Keratinocyte (primary cell): ENCODE results near the gene ZCCHC24. TPM values are rescaled to one million over a fixed set of nuclear protein-coding genes. Genes with fewer than 3 reads are reported as not detected.

Source experiments
- DNase-seq: peaks from one replicate; pipeline ENCODE4 v3.0.0-alpha.2; 2011; ENCODE audit warnings: low read depth, missing footprints, low spot score
- FAIRE-seq: peaks from 2 replicates; lab custom pipeline; 2011; peaks lifted over from hg19 to GRCh38; lab: Jason Lieb, UNC
- H2AFZ ChIP-seq: 2 replicates; pipeline ENCODE4 v1.6.0; 2012; ENCODE audit warnings: low read length, control low read depth, inconsistent platforms; ENCODE audit not compliant: control insufficient read depth
- H3K27ac ChIP-seq: 2 replicates; pipeline ENCODE4 v1.5.1; 2011; ENCODE audit warnings: low read length; ENCODE audit not compliant: control insufficient read depth, insufficient read depth
- H3K27me3 ChIP-seq: 3 replicates; pipeline ENCODE4 v1.6.0; 2011; ENCODE audit warnings: low read length; ENCODE audit not compliant: control insufficient read depth, insufficient read depth; ENCODE audit errors: extremely low read depth
- H3K36me3 ChIP-seq, 2 experiments: 2 replicates in 1 of 2; 3 replicates in 1 of 2; pipeline ENCODE4 v1.5.1; 2011; ENCODE audit warnings: low read length in 2 of 2, mild to moderate bottlenecking in 1 of 2; ENCODE audit not compliant: control insufficient read depth in 2 of 2, insufficient read depth in 2 of 2; ENCODE audit errors: extremely low read depth in 1 of 2
- H3K4me1 ChIP-seq: 3 replicates; pipeline ENCODE4 v1.5.1; 2011; ENCODE audit warnings: low read length; ENCODE audit not compliant: control insufficient read depth, insufficient read depth; ENCODE audit errors: extremely low read depth
- H3K4me2 ChIP-seq: 3 replicates; pipeline ENCODE4 v1.6.0; 2011; ENCODE audit warnings: low read depth, low read length; ENCODE audit not compliant: control insufficient read depth, insufficient read depth; ENCODE audit errors: extremely low read depth
- H3K4me3 ChIP-seq, 3 experiments: fragments of 200-600 bp in 1 of 3; sonication (generic) in 1 of 3; 2 replicates in 2 of 3; 3 replicates in 1 of 3; pipeline ENCODE4 v1.5.1; 2011 to 2016; ENCODE audit warnings: low read length in 3 of 3, mild to moderate bottlenecking in 3 of 3, control low read depth in 2 of 3, inconsistent platforms in 1 of 3, low read depth in 1 of 3, mixed read lengths in 1 of 3, mixed run types in 1 of 3, moderate library complexity in 1 of 3; ENCODE audit not compliant: control insufficient read depth in 2 of 3, insufficient read depth in 2 of 3; ENCODE audit errors: extremely low read depth in 1 of 3
- H3K79me2 ChIP-seq: 2 replicates; pipeline ENCODE4 v1.6.0; 2012; ENCODE audit warnings: low read length; ENCODE audit not compliant: control insufficient read depth, insufficient read depth
- H3K9ac ChIP-seq: 3 replicates; pipeline ENCODE4 v1.6.0; 2011; ENCODE audit warnings: low read length; ENCODE audit not compliant: control insufficient read depth, insufficient read depth; ENCODE audit errors: extremely low read depth
- H3K9me1 ChIP-seq: 3 replicates; pipeline ENCODE4 v1.6.0; 2011; ENCODE audit warnings: low read length; ENCODE audit not compliant: control insufficient read depth, insufficient read depth; ENCODE audit errors: extremely low read depth
- H3K9me3 ChIP-seq: 2 replicates; pipeline ENCODE4 v1.5.1; 2012; ENCODE audit warnings: low read depth, low read length; ENCODE audit not compliant: control insufficient read depth
- H4K20me1 ChIP-seq: 3 replicates; pipeline ENCODE4 v1.6.0; 2011; ENCODE audit warnings: low read length; ENCODE audit not compliant: control insufficient read depth, insufficient read depth; ENCODE audit errors: extremely low read depth
- CTCF ChIP-seq, 3 experiments: IDR thresholded peaks in 1 of 3; conservative IDR thresholded peaks in 1 of 3; optimal IDR thresholded peaks in 1 of 3; 2 replicates in 2 of 3; 3 replicates in 1 of 3; pipeline versions ENCODE3 to v1.5.1; 2011; ENCODE audit warnings: low read length in 3 of 3, mild to moderate bottlenecking in 3 of 3, moderate library complexity in 2 of 3, control low read depth in 1 of 3, inconsistent platforms in 1 of 3; ENCODE audit not compliant: insufficient read depth in 2 of 3; ENCODE audit errors: extremely low read depth in 1 of 3
- EZH2 ChIP-seq: IDR thresholded peaks from one replicate; pipeline ENCODE4 v1.6.1; 2012; ENCODE audit warnings: inconsistent platforms, mild to moderate bottlenecking, low read length, moderate library complexity
- dilution Hi-C: fragments of 300-500 bp; cut with MboI; formaldehyde crosslinking; loops from one replicate; pipeline ENCODE4 v1.7.0; 2020; ENCODE audit warnings: low sequenced_read_pairs; ENCODE audit not compliant: extremely low pct_ligation_motif_present
- polyA plus RNA-seq, 5 experiments: library from polyadenylated mRNA; depleted of rRNA in 3 of 5; stranded (reverse) in 3 of 5; stranded (forward) in 1 of 5; unstranded in 1 of 5; fragments of >200 nt; gene quantifications; 1 replicate in 1 of 5; 2 replicates in 3 of 5; 3 replicates in 1 of 5; pipeline versions ENCODE4 v1.2.1 to v1.2.3, GENCODE V29; 2011 to 2012; ENCODE audit warnings: missing spikeins in 2 of 5, low read depth in 1 of 5, low replicate concordance in 1 of 5

The ZCCHC24 gene
- polyA plus RNA-seq, 1 donor (not counting 4 experiments of a cell fraction or from before 2014, with no cell fraction given): 0.96 TPM

- DNase-seq: no peak
- Histone ChIP-seq H3K4me2 (no peak overlapping the region), H3K27ac (no peak overlapping the region), H2AFZ (no peak overlapping the region), H4K20me1 (no peaks in the 10 kb centered on the region), H3K27me3 (no peaks in the 10 kb centered on the region), H3K4me3 (no peak overlapping the region), H3K79me2 (no peaks in the 10 kb centered on the region), H3K9ac (no peak overlapping the region), H3K36me3 (no peaks in the 10 kb centered on the region), H3K4me1 (peaks cover 15% of the 10 kb centered on the region), H3K9me1 (no peaks in the 10 kb centered on the region), H3K9me3 (no peaks in the 10 kb centered on the region)
- TF ChIP-seq CTCF (optimal IDR thresholded peaks at IDR 0.05 in 1 of 3, IDR thresholded peaks at IDR 0.05 in 1 of 3, conservative IDR thresholded peaks at IDR 0.05 in 1 of 3; ENCODE audit: extremely low read depth in 1 of 3, insufficient read depth in 2 of 3, low read length in 3 of 3): no peak
- no peak for TF ChIP-seq EZH2
- dilution Hi-C loops: no loop called here
- FAIRE-seq: no peak
Observed at GRCh38 chr10:79452174-79452611, 6.8 kb upstream of the ZCCHC24 start.

- Histone ChIP-seq H3K4me3 (no peak overlapping the region), H3K79me2 (no peaks in the 10 kb centered on the region), H3K4me2 (no peak overlapping the region), H3K9ac (no peak overlapping the region), H3K27ac (no peak overlapping the region), H3K9me1 (no peaks in the 10 kb centered on the region), H3K9me3 (no peaks in the 10 kb centered on the region), H3K27me3 (no peaks in the 10 kb centered on the region), H2AFZ (no peak overlapping the region), H4K20me1 (no peaks in the 10 kb centered on the region), H3K36me3 (no peaks in the 10 kb centered on the region), H3K4me1 (peaks cover 15% of the 10 kb centered on the region)
- FAIRE-seq (no peak), DNase-seq (no peak)
- dilution Hi-C loops: no loop called here
- TF ChIP-seq CTCF (optimal IDR thresholded peaks at IDR 0.05 in 1 of 3, IDR thresholded peaks at IDR 0.05 in 1 of 3, conservative IDR thresholded peaks at IDR 0.05 in 1 of 3; ENCODE audit: extremely low read depth in 1 of 3, insufficient read depth in 2 of 3, low read length in 3 of 3) (no peak), EZH2 (no peak)
Observed at GRCh38 chr10:79451046-79451699, 5.7 kb upstream of the ZCCHC24 start.
